ENCODE data around the gene MARCHF2.

DNA sequence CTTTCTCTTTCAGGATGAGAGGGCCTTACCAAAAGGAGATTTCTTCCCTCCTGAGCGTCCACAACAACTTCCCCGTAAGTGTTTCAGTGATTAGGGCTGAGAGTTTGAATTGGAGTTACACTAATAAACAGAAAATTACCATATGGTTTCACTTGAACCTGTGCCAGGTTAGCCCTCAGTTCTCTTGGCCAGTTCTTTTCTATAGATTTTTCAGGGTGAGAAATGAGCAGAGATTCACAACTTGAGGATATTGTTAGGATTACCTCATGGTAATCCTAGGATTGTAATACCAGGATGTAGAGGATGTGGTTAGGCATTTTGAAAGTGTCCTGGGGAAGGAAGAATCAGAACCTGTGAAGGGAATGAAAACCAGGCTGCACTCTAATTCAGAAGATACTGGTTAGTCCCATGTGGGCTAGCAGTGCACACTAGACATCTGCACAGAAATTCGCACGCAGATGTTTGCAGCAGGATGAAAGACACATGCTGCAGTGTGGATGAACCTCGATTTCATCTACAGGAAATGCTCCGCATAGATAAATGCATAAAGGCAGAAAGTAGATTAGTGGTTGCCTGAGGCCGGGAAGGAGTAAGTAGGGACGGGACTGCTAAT lies 55.8 kb downstream of the MARCHF2 start:
- TF ChIP-seq CTCF (IDR thresholded peaks at IDR 0.05): no peak
- TF ChIP-seq POLR2A (IDR thresholded peaks at IDR 0.05): no peak
